HuH-7.5 (cell line): Measurements from ENCODE around the gene SLC50A1.
A peak's percentile ranks its signal among the peaks of the same experiment; 100 is the strongest.

Experiments
- DNase-seq: peaks from one replicate; pipeline ENCODE4 v3.0.0; 2011; ENCODE audit warnings: low spot score

SLC50A1 gene

GRCh38 chr1:155170101-155170785, 34.6 kb downstream of the SLC50A1 start:
- DNase-seq, result no peak

DNA sequence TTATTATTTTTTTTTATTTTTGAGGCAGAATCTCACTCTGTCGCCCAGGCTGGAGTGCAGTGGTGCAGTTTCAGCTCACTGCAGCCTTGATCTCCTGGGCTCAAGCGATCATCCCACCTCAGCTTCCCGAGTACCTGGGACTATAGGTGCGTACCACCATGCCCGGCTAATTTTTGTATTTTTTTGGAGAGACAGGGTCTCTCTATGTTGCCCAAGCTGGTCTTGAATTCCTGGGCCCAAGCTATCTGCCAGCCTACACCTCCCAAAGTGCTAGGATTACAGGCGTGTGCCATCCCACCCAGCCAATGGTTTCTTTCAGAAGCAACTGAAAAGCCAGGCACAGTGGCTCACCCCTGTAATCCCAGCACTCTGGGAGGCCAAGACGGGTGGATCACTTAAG, 35.2 kb downstream of the SLC50A1 start:
- no peak for DNase-seq

DNA sequence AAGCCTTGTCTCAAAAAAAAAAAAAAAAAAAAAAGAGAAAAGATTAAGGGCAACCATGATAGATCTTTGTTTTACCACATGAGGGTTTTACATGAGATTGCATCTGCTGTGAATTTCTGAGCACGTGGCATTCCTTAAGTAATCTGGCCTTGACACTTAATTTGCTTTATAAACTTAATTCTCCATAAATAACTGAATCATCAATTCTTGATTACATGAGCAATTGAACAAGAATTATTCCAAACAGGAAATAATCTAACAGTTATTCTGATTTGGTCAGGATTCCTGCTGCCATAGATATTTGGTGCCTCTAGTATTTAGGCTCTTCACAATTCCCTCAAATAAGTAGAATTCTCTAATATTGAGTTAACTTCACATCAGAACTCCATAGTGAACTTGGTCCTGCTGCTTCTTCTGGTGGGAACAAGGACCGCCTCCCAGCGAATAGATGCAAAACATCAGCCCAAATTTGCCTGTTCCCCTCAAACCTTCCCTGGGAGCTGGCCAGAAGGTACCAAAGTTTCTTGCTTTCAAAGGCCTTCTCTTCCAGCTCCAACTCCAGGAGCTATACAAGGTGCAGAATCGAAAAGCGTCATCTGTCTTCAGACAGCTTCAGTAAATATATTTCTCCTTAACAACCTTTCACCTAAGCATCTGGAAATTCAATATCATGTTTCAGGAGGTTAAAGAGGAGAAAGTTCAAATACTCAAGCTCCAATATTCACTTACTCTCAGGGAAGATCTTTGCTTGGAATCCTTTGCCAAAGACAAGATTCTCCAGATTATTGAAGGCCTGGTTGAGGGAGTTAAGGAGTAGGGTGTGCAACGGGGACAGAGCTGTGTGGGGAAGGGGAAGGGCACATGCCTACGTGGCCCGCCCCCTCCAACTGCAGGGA, 36.4 kb downstream of the SLC50A1 start:
- no peak for DNase-seq

DNA sequence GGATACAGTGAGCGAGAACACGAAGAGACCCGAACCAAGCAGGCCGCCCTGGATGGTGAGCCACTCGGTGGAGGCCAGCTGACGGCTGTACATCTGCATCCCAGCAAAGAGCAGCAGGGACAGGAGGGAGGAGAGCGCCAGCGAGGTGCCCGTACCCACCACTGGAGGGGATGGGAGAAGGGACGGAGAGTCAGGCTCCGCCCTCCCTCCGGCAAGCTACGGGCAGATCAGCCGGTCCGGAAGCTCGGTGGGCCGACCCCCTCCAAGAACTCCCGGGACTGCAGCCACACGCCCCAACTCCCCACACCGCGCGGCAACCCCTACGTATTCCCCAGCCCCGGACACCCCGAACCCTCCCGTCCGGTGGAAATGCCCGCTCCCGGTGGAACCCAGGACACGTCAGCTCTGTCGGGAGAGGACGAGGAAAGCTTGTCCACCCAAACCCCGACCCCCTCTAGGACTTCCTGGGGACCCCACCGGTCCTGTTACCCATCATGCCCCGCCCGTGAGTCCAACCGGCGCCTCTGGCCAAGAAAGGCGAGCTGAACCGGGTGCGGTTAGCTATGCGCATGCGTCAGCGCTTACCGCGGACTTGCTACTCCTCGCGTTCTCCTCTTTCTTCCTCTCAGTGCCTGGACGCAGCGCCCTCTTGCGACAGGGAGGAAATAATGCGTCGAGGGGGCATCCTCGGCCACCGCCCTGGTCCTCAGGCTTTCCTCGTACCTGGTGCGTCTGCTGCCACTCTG, 37.3 kb downstream of the SLC50A1 start, which contains the start of gene KRTCAP2:
KRTCAP2 (minus strand) TSS at position 573 of the 746 bp plus-strand sequence; CDS start at position 493, 80 bp downstream.
- DNase-seq, result peak; percentile 99

GRCh38 chr1:155173478-155174323, 38.0 kb downstream of the SLC50A1 start, which contains the start of gene TRIM46:
TRIM46 (plus strand) TSS chr1:155173849; CDS start chr1:155173967, 118 bp downstream.
- DNase-seq, result peak; percentile 32

GRCh38 chr1:155174324-155175280, 39.0 kb downstream of the SLC50A1 start:
- peak; percentile 23 for DNase-seq

DNA sequence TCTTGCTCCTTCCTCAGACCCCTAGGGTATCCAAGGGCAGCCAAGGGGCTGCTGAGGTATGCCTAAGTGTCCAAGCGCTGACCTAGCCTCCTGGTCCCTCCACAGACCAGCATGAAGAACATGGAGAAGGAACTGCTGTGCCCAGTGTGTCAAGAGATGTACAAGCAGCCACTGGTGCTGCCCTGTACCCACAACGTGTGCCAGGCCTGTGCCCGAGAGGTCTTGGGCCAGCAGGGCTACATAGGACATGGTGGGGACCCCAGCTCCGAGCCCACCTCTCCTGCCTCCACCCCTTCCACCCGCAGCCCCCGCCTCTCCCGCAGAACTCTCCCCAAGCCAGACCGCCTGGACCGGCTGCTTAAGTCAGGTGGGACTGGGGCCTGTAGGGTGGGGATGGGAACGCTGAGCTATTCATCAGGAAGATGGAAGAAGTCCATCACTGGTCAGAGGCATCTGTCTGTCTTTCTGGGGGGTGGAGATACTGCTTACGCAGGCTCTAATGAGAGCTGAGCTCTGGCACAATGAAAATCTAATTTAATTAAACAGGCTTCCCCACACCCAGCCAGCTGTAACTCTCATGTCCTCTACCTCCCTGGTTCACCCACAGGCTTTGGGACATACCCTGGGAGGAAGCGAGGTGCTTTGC, 39.8 kb downstream of the SLC50A1 start:
- DNase-seq, result peak; percentile 27

- DNase-seq, result no peak
Observed at GRCh38 chr1:155175927-155176371, 40.3 kb downstream of the SLC50A1 start.

DNA sequence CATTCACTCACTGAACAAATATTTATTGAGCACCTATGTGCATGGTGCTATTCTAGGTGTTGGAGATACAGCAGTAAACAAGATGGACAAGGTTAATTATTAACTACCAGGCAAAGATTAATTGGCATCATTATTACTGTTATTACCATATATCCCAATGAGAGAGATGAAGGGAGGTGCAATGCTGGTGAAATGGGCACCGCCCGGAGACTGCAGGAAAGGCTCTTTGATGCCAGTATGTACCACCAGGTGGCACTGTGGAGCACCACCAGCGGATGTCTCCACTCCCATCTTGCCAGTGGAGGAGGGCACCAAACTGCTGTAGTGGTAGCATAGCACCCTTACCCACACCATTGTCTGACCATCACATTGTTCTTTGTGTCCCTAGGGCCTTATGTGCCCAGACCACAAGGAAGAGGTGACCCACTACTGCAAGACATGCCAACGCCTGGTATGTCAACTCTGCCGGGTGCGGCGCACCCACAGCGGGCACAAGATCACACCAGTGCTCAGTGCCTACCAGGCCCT, 41.0 kb downstream of the SLC50A1 start:
- peak; percentile 99 for DNase-seq

- peak; percentile 49 for DNase-seq
Observed at GRCh38 chr1:155177192-155177917, 41.7 kb downstream of the SLC50A1 start.

GRCh38 chr1:155177918-155178281, 42.2 kb downstream of the SLC50A1 start:
- DNase-seq, result no peak

DNA sequence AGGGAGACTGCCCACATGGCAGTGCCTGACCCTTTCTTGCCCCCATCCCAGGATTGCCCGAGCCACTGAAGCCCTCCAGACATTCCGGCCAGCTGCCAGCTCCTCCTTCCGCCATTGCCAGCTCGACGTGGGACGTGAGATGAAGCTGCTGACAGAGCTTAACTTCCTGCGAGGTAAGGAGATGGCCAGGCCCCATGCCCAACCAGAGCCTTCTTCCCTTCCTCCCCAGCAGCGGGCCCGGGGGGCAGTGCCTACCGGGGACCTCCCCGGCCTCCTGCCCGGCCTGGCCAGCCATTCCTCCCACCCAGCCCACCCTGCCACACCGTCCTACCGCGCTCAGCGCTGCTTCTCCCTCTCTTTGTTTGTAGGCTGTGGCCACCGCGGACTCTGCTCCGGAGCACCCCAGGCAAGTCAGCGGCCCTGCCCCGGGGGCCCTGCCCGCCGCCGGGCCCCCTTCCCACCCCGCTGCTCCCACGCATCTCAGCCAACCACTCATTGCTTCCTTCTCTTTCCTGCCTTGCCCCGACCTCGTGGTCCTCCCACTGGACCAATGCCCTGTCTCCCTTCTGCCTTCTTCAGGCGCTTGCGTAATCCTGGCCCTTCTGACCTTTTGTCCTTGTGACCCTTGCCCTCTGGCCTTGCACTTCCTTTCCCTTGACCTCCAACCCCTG, 42.9 kb downstream of the SLC50A1 start:
- DNase-seq, result peak; percentile 38

DNA sequence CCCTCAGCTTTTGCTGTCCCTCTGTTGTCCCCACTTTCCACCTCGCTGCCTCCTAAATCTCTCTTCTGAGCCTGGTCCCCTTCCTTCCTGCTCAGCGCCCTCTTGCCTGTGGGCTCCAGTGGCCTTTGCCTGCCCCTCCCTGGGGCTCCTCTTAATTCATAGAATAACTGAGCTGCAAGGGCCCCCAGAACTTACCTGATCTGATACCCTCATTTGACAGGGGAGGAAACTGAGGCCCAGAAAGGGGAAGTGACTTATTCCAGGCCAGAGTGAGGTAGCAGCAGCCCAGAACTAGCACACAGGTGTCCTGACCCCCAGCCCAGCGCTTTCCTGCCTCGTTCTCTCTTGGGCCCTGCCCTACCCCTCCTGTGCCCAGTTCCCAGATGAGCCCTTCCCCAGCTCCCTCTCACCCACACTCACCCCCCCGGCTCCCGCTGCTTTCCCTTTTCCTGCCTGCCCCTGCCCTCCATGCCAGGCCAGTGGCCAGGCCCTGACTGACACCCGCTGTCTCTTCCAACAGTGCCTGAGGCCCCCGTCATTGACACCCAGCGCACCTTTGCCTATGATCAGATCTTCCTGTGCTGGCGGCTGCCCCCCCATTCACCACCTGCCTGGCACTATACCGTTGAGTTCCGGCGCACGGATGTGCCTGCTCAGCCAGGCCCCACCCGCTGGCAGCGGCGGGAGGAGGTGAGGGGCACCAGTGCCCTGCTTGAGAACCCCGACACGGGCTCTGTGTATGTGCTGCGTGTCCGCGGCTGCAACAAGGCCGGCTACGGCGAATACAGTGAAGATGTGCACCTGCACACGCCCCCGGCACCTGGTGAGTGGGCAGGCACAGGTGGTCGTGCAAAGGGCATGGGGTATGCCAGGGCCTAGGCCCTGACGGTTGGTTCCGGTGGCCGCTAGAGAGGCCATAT, 43.7 kb downstream of the SLC50A1 start:
- peak; percentile 25 for DNase-seq

DNA sequence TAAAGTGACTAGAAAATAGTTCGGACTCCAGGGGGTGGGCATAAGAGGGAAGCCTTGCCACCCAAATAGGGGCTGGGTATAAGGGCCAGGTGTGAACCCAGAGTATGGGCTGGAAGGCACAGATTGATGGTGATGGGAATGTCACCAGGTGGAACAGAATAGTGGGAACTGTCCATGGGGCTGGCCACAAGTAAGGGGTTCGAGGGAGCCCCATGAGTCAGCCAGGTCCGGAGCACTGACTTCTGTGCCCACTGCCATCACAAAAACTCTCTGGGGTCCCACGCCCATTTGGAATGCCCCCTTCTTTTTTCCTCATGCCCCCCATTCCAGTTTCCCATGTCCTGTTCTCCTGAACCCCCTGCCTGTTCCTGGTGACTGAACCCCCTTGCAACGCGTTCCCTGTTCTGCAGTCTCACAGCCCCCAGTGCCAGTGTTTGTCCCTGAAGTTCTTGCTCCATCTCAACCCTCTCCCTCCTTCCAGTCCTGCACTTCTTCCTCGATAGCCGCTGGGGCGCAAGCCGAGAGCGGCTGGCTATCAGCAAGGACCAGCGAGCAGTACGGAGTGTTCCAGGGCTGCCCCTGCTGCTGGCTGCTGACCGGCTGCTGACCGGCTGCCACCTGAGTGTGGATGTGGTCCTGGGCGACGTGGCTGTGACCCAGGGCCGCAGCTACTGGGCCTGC, 45.9 kb downstream of the SLC50A1 start:
- DNase-seq, result no peak

DNA sequence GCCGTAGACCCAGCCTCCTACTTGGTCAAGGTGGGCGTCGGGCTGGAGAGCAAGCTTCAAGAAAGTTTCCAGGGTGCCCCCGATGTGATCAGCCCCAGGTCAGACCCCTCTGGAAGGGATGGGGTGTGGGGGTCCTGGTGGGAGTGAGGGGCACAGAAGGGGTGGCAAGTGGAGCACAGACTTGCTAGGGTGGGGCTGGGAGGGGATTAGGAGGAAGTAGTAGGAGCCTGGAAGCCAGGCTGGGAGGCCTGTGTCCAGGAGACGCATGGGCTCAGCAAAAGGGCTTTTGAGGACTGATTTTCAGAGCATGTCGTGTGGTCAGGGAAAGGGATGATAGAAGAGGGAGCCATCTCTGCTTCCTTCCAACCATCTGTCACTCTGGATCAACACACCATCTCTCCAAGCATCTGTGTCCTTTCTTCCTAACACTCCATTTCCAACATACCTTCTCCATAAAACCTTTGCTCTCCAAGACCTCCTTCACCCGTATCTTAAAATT, 46.4 kb downstream of the SLC50A1 start:
- DNase-seq, result no peak

- no peak for DNase-seq
Observed at GRCh38 chr1:155183775-155184221, 48.1 kb downstream of the SLC50A1 start.
